T-helper 2 cell (primary cell): ENCODE data around the gene GLS.

Source experiments
- DNase-seq, 5 experiments: peaks; one replicate each; pipeline versions ENCODE4 v3.0.0 to v3.0.0-alpha.2; 2012 to 2022

Gene GLS

GRCh38 chr2:190887089-190887488, 6.5 kb downstream of the GLS start:
- DNase-seq: peak in 1 of 5 experiments; percentile 39

DNA sequence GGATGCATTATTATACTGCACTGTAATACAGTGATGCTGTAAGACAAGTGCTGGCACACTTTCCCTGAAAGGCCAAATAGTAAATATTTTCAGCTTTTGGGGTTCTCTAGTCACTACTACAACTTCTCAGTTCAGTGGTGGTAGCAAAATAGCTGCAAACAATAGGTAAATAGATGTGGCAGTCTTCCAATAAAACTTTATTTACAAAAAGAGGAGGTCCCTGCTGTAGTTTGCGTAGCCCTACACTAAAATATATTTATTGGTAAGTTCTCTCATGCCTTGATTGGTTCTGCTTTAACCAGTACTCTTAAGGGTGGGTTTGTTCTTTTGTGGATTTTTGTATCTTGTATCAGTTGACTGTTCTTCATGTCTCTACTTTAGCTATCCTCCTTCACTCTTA, 7.8 kb downstream of the GLS start:
- no peak for DNase-seq

DNA sequence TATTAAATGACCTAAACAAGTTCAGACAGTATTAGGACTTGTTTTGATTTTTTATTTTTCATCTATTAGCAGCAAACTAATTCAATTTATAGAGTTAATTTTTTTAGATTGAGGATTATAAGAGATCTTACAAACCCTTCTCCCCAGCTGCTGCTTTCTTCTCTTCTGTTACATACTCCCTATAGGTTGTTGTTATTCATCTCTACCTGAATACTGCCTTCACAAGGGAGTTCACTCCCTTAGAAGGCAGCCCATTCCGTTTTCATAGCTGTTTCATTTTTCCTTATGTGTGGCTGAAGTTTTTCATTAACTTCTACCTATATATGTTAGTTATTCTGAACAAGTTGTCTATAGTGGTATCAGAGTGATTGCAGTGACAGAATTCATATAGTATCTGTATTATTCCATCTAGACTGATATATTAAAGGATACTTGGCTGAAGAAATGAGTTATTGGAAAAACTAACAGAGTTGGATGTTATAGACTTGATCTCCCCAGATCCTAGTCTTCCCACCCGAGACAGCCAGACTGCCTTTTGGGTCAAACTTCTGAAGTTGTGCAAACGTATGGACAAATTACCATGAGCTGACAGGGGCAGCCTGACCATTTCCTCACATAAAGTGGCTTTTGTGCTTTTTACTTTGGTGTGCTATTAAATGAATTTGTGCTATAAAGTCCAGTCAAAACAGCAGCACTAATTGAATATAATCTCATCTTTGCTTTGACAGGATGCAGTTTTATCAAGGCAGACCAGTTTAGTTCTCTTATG, 8.7 kb downstream of the GLS start:
- DNase-seq: no peak

- no peak for DNase-seq
Measured at GRCh38 chr2:190891372-190891771, 10.8 kb downstream of the GLS start.

DNA sequence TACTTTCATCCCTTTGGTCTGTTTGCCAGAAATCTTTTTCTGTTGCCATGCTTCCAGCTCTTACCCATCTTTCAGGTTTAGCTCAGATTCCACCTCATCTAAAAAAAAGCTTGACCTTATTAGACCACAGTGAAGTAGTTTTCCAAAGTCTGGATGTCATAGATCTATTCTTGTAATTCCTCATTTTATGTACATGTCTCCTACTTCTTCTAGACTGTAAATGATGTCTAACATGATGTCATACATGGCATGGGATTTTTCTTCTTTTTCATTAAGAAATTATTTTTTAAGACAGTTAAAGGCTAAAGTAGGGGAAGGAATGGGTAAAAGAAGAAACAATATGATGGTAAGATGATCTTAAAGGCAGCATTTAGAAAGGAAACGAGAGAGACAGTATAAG, 11.3 kb downstream of the GLS start:
- DNase-seq: no peak

GRCh38 chr2:190893157-190893556, 12.5 kb downstream of the GLS start:
- no peak for DNase-seq

GRCh38 chr2:190896477-190896876, 15.9 kb downstream of the GLS start:
- peak in 1 of 5 experiments; percentile 21 for DNase-seq

DNA sequence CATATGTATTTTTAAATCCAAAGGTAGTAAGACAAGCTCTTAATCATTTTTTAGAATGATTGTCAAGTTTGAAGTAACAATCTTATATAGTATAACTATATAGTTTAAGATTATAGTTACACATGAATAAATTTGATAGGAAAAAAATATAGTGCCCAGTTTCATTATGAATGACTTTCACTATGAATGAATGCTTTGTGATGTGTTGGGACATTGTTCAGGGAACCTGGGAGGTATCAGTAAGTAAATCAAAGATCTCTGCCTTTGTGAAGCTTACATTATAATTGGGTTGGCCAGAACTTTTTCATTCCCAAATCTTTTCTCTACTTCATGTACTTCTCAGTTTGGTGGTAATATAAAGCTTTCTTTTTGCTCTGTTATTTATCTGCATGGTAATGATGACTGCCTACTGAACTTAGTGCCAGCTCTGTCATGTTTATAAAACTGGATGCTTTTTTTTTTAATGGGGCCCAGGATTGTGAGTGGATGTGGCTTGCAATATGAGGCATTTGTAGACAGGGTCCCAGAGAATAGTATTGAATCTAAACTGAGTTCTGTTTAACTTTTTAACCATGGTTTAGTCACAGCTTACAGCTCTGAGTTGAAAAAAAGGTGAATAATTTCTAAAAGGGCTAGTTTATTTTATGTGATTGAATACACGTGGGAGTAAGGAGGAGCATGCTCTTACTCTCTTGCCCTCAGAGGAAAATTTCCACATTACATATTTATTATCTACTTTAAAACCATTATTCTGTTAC, 23.3 kb downstream of the GLS start:
- no peak for DNase-seq

- DNase-seq: no peak
Measured at GRCh38 chr2:190904640-190905261, 24.1 kb downstream of the GLS start.

- DNase-seq: no peak
Measured at GRCh38 chr2:190908532-190908931, 27.9 kb downstream of the GLS start.

GRCh38 chr2:190909680-190910079, 29.1 kb downstream of the GLS start:
- DNase-seq: no peak

DNA sequence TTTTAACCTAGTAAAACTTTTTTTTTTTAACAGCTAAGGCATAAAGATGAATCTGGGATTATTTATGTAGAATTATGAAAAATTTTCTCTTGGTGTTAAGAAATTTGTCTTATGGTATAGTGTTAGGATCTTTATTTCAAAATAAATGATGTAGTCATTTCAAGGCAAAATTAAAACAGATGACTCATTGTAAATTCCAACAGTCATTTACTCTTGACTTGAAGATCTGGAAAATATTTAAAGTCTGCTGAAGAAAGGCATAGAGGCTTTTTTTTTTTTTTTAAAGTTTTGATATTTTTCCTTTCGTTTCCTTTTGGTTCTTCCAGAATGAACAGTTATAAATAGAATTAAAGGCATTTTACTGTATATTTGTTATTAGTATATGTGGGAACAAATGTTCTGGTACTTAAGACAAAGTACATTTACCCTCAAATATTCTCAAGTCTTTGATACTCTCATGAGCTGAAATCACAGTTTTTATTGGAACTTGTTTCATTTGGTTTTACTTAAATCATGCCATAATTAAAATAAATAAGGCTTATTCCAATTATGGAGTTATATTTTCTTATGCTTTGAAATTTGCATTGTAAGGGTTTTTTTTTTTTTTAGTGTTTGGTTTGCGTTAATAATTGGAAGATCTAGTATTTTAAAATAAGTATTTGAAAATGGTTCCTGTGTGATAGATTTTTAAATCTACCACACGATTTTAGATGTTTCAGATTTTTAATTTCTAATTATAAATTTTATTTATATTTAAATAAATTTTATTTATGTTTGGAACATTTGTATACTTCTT, 29.9 kb downstream of the GLS start:
- DNase-seq: peak in 1 of 5 experiments; percentile 19

- DNase-seq: peak in 1 of 5 experiments; percentile 81
Measured at GRCh38 chr2:190911813-190912212, 31.2 kb downstream of the GLS start.

DNA sequence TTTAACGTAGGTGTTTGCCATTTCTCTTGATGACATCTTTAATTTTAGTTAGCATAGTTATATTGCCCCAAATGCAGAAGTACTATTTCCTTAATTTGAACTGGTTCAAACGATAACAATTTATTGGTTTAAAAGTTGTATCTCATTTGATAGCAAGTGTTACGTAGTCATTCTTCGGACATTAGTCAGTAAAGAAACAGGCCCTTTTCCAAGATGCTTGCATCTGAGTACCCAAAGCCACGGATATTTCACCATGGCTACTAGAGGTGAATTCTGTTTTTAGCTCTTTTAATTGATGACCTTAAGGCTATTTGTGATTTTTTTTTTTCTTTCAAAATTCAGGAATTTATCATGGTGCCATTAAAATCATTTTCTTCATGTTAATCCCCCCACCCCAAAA, 32.1 kb downstream of the GLS start:
- DNase-seq: no peak

- peak in 1 of 5 experiments; percentile 51 for DNase-seq
Measured at GRCh38 chr2:190913725-190914124, 33.1 kb downstream of the GLS start.

DNA sequence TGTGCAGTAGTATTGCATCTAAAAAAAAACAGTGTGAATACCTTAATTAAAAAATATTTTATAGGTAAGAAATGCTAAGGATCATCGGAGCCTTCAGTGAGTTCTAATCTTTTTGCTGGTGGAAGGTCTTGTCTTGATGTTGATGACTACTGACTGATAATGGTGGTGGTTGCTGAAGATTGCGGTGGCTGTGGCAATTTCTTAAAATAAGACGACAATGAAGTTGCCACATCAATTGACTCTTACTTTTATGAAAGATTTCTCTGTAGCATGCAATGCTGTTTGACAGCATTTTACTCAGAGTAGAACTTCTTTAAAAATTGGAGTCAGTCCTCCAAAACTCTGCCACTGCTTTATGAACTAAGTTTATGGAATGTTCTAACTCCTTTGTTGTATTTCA, 36.2 kb downstream of the GLS start:
- DNase-seq: peak in 1 of 5 experiments; percentile 70

DNA sequence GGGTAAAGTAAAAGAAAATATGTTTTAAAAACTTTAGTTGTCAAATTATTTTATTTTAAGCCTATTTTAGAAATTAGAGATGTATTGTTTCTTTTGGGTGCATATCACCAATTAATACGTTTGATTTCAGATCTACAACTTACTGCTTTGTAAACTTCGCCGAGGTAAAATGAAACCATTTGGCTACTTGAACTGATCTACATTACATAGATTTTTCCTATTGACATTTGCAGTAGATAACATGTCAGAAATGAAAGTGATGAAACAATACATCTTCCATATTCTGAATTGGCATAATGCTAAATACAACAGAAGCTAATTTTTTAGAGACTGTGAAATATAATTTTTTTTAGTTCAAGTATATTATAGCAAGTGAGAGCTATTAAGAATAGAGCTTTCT, 39.5 kb downstream of the GLS start:
- no peak for DNase-seq

DNA sequence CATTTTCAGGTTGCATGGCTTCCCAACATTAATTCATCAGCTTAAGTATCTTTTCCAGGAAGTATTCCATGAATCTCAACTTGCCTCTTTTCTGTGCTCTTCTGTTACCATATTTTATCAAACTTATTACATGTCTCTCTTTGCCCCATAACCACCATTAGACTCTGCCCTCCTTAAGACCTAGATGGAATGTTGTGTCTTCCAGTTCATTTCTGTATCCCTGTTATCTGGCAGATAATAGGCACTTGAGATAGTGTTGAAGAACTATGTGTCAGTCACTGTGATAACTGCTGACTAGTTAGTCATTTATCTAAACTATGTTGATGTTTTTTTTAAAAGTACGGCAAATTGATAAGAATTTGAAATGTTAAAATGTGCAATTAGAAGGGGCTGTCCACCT, 41.8 kb downstream of the GLS start:
- DNase-seq: no peak

- no peak for DNase-seq
Measured at GRCh38 chr2:190927301-190927700, 46.7 kb downstream of the GLS start.

GRCh38 chr2:190929919-190930318, 49.3 kb downstream of the GLS start:
- no peak for DNase-seq

GRCh38 chr2:190930411-190930810, 49.8 kb downstream of the GLS start:
- DNase-seq: no peak

DNA sequence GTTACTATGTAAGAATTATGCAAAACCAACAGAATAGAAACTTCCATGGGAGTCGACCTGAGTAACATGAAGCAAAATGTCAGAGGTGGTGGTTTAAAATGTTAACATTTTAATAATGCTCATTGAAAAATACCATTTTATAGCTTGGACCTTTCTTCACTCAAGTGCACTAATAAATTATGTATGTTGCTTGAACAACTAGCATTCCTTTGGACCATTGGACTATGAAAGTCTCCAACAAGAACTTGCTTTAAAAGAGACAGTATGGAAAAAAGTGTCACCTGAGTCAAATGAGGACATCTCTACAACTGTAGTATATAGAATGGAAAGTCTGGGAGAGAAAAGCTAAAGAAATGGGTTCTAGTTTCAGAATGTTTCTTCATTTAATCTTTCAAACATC, 51.9 kb downstream of the GLS start:
- DNase-seq: no peak

DNA sequence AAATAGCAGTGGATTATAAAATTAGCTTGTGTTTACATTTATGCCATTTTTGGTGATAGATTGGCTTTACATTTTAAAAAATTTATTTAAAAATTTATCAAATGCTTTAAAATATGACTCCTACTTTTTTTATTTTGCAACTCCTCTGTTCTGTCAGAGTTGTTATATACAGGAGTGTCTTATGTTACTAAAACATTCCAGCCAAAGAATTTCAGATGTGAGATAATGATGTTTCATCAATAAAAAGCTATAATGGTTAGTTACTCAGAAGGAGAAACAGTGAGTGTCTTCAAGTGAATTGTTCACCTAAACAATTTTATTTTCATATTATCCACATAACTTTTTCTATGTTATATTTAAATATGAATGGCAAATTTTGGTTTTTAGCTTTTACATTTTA, 52.7 kb downstream of the GLS start:
- DNase-seq: no peak
